ENCODE measurements around the gene TEX54. TPM values are rescaled to one million over a fixed set of nuclear protein-coding genes. Genes with fewer than 3 reads are reported as not detected.

TEX54 gene
- total and polyA plus RNA-seq, 2 of the 13 experiments (the other 11 are each of a cell fraction or from before 2014, with no cell fraction given) = not detected

DNA sequence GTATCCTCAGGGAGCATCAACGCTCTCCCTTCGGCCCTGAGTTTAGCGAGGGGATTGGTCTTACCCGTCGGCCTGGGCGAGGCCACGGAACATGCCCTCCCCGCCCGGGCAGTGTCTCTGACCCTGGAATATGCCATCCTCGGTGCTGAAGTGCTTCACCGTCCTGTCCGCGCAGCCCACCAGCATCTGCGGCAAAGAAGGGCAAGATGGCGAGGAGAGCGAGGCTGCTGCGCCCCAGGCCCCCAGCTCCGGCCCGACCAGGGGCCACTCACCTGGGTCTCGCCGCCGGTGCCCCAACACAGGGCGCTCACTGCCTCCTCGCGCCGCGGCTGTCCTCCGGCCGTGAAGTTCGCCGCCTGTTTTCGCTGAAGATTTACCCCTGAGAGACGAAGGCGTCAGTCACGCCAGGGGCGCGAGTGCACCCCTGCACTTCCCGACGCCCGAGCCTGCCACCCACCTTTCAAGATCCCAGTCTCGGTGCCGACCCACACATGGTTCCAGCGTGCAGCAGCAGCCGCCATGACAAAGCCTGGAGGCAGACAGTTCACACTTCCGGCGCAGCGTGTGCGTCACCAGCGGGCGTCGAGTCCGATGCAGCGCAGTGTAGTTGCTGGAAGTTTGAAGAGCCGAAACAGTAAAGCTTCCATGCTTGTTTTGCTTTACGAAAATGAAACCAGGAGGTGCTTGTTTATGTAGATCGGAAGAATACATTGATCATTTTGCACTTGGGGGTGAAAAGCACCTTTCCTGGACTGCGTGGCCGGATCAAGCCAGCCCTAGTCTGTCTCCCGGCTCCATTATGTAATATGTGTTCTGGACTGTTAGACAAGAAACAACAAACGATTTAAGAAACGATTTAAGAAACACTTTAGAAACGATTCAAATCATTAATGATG lies 6.7 kb upstream of the TEX54 start, which contains the start of gene WDR74 (continued):
- TF ChIP-seq, protein P1, sequence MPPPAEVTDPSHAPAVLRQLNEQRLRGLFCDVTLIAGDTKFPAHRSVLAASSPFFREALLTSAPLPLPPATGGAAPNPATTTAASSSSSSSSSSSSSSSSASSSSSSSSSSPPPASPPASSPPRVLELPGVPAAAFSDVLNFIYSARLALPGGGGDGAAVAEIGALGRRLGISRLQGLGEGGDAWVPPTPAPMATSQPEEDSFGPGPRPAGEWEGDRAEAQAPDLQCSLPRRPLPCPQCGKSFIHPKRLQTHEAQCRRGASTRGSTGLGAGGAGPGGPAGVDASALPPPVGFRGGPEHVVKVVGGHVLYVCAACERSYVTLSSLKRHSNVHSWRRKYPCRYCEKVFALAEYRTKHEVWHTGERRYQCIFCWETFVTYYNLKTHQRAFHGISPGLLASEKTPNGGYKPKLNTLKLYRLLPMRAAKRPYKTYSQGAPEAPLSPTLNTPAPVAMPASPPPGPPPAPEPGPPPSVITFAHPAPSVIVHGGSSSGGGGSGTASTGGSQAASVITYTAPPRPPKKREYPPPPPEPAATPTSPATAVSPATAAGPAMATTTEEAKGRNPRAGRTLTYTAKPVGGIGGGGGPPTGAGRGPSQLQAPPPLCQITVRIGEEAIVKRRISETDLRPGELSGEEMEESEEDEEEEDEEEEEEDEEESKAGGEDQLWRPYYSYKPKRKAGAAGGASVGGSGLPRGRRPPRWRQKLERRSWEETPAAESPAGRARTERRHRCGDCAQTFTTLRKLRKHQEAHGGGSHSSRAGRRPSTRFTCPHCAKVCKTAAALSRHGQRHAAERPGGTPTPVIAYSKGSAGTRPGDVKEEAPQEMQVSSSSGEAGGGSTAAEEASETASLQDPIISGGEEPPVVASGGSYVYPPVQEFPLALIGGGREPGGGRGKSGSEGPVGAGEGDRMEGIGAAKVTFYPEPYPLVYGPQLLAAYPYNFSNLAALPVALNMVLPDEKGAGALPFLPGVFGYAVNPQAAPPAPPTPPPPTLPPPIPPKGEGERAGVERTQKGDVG (CRISPR knock-in tag; IDR thresholded peaks at IDR 0.05; ENCODE audit: borderline replicate concordance) = 0 out of 2 replicates have a peak, but pooled peaks have one; percentile 39
- no peak for TF ChIP-seq ZNF282 (IDR thresholded peaks at IDR 0.05; ENCODE audit: partially characterized antibody)
- no peak; a peak in 1 of 4 replicates for TF ChIP-seq EP300 (IDR thresholded peaks at IDR 0.05; ENCODE audit: low read depth in 2 of 2, low read length in 2 of 2)
- TF ChIP-seq EP300 (CRISPR knock-in tag; IDR thresholded peaks at IDR 0.05; ENCODE audit: borderline replicate concordance) = no peak; the same call in 1 of the 2 replicates
- peak; percentile 67; the same call in 1 of the 2 replicates for TF ChIP-seq PPARG (CRISPR knock-in tag; conservative IDR thresholded peaks at IDR 0.05)
- TF ChIP-seq HNF4G (IDR thresholded peaks at IDR 0.05; ENCODE audit: borderline replicate concordance, low read depth, low read length) = no peak
- 0 out of 2 replicates have a peak, but pooled peaks have one; percentile 69 for TF ChIP-seq HNF4G (CRISPR knock-in tag; IDR thresholded peaks at IDR 0.05; ENCODE audit: borderline replicate concordance, low read depth)
- TF ChIP-seq ZNF512B (CRISPR knock-in tag; IDR thresholded peaks at IDR 0.05; ENCODE audit: borderline replicate concordance) = no peak
- no peak for TF ChIP-seq NR2F2 (IDR thresholded peaks at IDR 0.05; ENCODE audit: borderline replicate concordance, low read depth)
- TF ChIP-seq HDAC6 (IDR thresholded peaks at IDR 0.05; ENCODE audit: low read depth, low read length) = no peak
- peak in 1 of 2 experiments; percentile 94; a peak in 2 of 4 replicates for TF ChIP-seq KLF16 (CRISPR knock-in tag; IDR thresholded peaks at IDR 0.05)
- TF ChIP-seq ETV6 (CRISPR knock-in tag; conservative IDR thresholded peaks at IDR 0.05) = peak; percentile 55; the same call in 1 of the 2 replicates
- no peak; the same call in 1 of the 2 replicates for TF ChIP-seq ZBTB10 (CRISPR knock-in tag; IDR thresholded peaks at IDR 0.05; ENCODE audit: borderline replicate concordance)
- TF ChIP-seq STAG1 (CRISPR knock-in tag; IDR thresholded peaks at IDR 0.05) = no peak
- no peak for TF ChIP-seq ZNF562 (CRISPR knock-in tag; IDR thresholded peaks at IDR 0.05; ENCODE audit: borderline replicate concordance)
- no peak for TF ChIP-seq SMARCC2 (IDR thresholded peaks at IDR 0.05)
- TF ChIP-seq MTF1 (CRISPR knock-in tag; IDR thresholded peaks at IDR 0.05) = no peak
- no peak for TF ChIP-seq ZNF530 (CRISPR knock-in tag; IDR thresholded peaks at IDR 0.05; ENCODE audit: low read depth)
- TF ChIP-seq ZBTB7B (CRISPR knock-in tag; IDR thresholded peaks at IDR 0.05) = peak; percentile 44; the same call in 1 of the 2 replicates
- peak; percentile 31; the same call in 1 of the 2 replicates for TF ChIP-seq ZKSCAN1 (IDR thresholded peaks at IDR 0.05; ENCODE audit: low read length)
